ENCODE measurements around the gene GRM8. TPM values are rescaled to one million over a fixed set of nuclear protein-coding genes. Genes with fewer than 3 reads are reported as not detected.

Gene GRM8
- total RNA-seq, 1 donor from 2014 or later = not detected

- no peak for ATAC-seq
Observed at GRCh38 chr7:126411032-126411820, 841.5 kb downstream of the GRM8 start.

GRCh38 chr7:126403040-126403439 lies 849.7 kb downstream of the GRM8 start:
- no peak for ATAC-seq

DNA sequence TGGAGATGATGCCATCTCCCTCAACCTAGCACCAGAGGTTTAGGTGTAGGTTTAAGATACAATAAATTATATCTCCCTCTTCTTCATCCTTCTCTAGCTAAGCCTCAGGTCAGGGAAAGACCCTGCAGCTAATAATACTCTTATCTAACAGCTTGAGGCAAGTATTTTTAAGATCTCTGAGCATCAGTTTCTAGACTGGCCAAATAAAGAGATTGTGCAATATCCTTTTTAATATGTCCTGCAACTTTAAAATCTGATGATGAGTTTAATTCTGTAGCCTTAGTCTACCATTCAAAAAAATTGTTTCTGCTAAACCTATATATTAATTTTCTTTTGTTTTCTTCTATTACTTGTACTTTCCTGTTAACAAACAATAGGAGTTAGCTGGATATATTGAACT lies 850.8 kb downstream of the GRM8 start:
- ATAC-seq = no peak

GRCh38 chr7:126398851-126399529 lies 853.8 kb downstream of the GRM8 start:
- ATAC-seq = no peak

DNA sequence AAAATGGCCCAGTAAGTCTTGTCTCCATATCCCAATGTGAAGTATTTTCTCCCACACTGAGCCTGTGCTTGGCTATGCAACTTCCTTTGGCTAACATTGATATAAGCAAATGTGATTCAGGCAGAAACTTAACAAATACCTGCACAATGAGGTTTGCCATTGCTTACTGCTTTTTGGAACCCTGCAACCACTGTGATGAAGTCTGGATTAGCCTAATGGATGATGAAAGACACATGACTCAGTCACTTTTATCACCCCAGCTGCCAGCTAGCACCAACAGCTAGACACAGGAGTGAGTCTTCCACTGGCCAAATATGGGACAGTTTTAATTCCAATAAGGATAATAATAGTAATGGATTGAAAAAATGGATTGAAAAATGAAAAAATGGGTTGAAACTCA lies 854.5 kb downstream of the GRM8 start:
- ATAC-seq = no peak

DNA sequence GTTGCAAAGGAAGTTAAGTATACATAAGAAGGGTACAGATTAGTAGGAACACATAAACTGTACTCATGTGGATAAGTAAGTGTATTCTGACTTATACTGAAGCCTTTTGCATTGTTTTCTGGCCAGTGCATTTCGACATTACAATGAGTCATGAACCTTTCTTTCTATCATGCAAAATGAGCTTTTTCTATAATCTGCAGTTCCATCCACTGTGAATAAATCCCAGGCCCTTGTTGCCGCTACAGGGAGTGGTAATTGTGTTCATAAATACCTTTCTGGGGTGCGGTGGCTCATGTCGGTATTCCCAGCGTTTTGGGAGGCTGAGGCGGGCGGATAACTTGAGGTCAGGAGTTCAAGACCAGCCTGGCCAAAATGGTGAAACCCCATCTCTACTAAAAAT lies 858.3 kb downstream of the GRM8 start:
- no peak for ATAC-seq

Other genes starting within 250 kb of the GRM8 start
- 17.6 TPM for gene ZNF800, start 139.8 kb upstream of the GRM8 start, total RNA-seq